Left ventricle myocardium superior (tissue), 1 donor: ENCODE measurements around the gene GPR101. TPM values are rescaled to one million over a fixed set of nuclear protein-coding genes. Genes with fewer than 3 reads are reported as not detected.
A peak's percentile ranks its signal among the peaks of the same experiment; 100 is the strongest.

Experiments
- ATAC-seq: fragments of 200-7000 bp; cut with Tn5 transposase; one replicate; pipeline ENCODE4 v1.9.1; 2020; ENCODE audit warnings: mild to moderate bottlenecking, moderate library complexity
- DNase-seq: peaks from one replicate; pipeline ENCODE4 v3.0.0-alpha.2; 2020
- intact Hi-C: fragments of 100-400 bp; cut with micrococcal nuclease; formaldehyde crosslinking; loops from one replicate; pipeline ENCODE4 v1.11.0; 2022
- long read RNA-seq: library from polyadenylated mRNA; unstranded; transcript quantifications from one replicate; pipeline ENCODE4 v2.0.0, GENCODE V29; 2021
- total RNA-seq: library from RNA; stranded (reverse); fragmentation: NEBNext Ultra II Directional; extraction: Animal tissue kit (Norgen Biotek cat#: 25700); gene quantifications from one replicate; pipeline ENCODE4 v1.2.1, GENCODE V29; 2021
- donor health status: DM: no; HTN: yes; CAD: no; lungs with severe emphysema.

Gene GPR101
- total RNA-seq, result not detected
- long read RNA-seq, result 0 reads

DNA sequence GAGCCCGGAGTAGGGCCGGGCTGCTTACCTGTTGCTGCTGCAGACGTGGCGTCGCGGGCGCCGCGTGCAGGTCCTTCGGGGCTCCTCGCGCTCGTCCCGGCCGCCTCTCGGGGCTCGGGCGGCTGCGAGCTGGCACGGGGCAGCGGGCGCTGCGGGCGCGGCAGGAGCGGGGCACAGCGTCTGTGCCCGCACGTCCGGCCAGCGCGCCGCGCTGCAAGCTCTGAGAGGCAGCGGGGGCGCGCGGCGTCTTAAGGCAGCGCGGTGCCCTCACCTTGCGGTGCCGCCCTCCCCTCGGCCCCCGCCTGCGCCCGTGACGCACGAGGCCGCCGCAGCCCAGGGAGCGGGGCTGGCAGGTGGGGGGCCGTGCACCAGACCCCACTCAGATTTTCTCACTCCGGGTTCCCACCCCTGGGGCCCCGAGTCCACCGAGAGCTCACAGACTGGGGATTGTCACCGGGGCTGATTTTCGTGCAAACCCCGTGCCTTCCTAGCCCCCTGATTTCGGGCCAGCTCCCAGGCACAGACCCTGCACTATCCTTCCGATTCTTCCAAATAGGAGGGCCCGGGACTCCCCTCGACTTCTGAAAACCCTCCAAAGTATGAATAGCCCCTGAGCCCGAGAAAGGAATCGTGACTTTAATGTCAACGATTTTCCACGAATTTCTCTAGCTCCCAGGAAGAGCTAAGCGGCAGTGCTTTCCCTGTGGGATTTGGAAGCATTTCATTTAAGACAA, at the start of gene GPR101:
Gene GPR101, minus strand, starts transcription at position 222 of the 734 bp plus-strand sequence. CDS start 2,321 bp downstream, outside the sequence.
- intact Hi-C loops, result no loop called here
- DNase-seq (no peak), ATAC-seq (no peak)

DNA sequence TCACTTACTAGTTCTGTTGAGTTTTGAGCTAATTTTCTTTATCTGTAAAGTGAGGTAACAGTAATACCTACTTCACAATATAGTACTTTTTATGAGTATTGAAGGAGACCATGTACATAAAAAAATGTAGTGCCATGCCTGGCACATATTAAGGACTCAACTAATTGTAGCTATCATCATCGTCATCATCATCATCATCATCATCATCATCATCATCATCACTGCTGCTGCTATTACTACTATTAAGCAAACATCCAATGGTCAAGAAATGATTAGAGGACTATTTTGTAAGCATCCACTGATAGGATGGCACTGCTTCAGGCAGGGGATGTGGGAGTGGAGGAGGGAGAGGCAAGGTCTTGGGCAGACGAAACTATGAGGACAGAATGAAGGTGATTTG, 47.4 kb upstream of the GPR101 start:
- ATAC-seq, result no peak

GRCh38 chrX:137072396-137072795, 38.6 kb upstream of the GPR101 start:
- intact Hi-C loops, result no loop called here
- no peak for ATAC-seq
- no peak for DNase-seq

More for the DNA sequence above, 47.4 kb upstream of the GPR101 start:
- no peak for DNase-seq
- intact Hi-C loops, result no loop called here

- intact Hi-C loops, result no loop called here
- ATAC-seq, result no peak
- no peak for DNase-seq
Measured at GRCh38 chrX:137071596-137071995, 37.8 kb upstream of the GPR101 start.

- ATAC-seq (no peak), DNase-seq (no peak)
- intact Hi-C loops, result no loop called here
Measured at GRCh38 chrX:137067147-137067546, 33.4 kb upstream of the GPR101 start.

- DNase-seq (no peak), ATAC-seq (no peak)
- intact Hi-C loops, result no loop called here
Measured at GRCh38 chrX:137062915-137063617, 29.3 kb upstream of the GPR101 start.

- intact Hi-C loops, result no loop called here
Measured at GRCh38 chrX:137058339-137059127, 24.7 kb upstream of the GPR101 start.

DNA sequence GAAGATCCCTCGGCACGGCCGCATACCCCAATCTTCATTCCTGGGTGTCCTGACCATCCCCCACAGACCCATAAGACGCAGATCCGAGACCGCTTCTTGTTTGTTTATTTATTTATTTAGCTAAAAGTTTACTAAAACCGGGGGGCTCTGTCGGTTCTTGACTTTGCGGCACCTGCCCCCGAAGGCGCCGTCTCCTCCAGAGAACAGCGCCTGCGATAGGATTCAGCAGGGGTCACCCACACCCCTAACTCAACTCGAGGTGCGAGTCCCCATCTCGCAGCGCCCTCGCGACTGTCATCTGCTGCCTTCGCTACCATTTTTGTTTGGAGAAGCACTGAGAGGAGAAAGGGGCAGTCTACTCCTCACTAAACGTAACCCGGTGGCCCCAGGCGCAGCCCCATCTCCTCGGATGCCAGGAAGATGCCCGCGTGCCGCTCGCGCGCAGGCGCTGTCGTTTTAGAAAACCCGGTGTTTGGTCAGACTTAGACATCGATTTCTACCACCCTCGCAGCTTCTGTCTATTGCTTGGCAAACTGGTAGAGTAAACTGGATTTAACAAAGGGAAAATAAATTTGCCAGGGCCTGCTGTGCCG, 18.9 kb upstream of the GPR101 start:
- intact Hi-C loops, result no loop called here
- DNase-seq, result no peak
- ATAC-seq, result no peak

More at GRCh38 chrX:137058339-137059127, 24.7 kb upstream of the GPR101 start:
- ATAC-seq, result no peak
- DNase-seq, result no peak

DNA sequence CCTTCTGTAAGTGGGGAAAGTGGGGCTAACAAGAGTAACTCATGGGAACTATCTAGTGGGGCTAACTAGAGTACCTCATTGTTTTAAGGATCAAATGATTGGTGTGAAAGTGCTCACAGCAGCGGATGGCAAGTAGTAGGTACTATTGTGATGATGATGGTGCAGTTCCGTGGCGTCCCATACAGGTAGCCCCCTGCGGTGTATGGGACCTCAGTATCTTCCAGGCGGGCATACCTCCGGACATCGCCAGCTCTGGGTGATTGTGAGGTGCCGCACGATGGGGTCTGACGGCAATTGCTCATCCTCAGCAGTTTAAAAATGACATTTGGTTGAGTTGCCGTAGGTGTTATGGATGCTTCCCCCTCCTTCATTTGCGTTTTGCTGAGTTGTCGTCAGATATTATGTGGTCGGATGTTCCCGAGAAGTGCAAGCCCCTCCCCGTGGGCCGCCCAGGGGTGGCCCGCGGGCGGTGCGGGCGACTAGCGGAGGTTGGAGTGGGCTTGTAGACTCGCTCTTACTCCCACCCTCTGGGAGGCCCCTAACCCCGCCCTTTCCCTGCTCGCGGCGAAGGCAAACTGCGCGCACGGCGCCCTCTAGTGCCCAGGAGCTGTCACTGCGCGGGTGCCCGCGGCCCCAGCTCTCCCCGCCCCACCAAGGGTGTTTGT, 18.3 kb upstream of the GPR101 start:
- intact Hi-C loops, result no loop called here
- DNase-seq (peak; percentile 73), ATAC-seq (peak; percentile 88)

DNA sequence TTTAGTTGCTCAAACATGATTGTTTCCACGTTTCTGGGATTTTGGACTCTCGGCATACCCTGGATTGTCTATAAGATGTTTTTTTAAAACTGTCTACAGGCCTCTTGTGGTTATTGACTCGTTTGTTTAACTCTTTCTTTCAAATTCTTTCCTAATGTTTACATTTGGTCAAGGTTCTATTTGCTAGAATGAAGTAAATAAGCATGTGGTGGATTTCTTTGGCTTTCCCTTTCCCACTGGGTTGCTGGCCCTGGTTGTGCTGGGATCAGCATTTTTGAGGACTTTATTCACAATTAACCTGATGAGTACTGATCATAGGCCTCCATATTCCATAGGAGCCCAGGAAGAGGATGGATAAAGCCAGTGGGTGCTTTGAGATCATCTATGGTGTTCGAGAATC, 11.1 kb upstream of the GPR101 start:
- no peak for ATAC-seq
- intact Hi-C loops, result no loop called here

DNA sequence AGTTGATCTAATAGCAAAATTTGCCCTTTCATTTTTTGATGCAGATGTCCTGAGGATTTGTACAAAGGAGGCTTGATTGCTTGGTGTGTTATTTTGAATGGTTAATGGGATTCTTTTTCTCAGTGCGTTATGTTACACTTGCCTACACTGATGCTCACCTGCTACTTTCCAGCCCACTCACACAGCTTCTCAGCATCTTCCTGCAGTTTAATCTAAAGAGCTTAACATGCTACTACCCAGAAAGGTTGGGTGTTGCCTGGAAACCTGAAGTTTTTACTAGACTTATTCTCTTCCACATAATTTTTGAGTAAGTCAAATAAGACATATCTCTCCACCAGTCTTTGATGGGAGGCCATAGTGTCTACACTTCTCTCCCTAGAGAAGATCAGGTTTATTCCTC, 9.9 kb upstream of the GPR101 start:
- ATAC-seq (no peak), DNase-seq (no peak)
- intact Hi-C loops, result no loop called here

More for the DNA sequence above, 11.1 kb upstream of the GPR101 start:
- DNase-seq, result no peak

- ATAC-seq (no peak), DNase-seq (no peak)
- intact Hi-C loops, result no loop called here
Measured at GRCh38 chrX:137041329-137041728, 7.5 kb upstream of the GPR101 start.

DNA sequence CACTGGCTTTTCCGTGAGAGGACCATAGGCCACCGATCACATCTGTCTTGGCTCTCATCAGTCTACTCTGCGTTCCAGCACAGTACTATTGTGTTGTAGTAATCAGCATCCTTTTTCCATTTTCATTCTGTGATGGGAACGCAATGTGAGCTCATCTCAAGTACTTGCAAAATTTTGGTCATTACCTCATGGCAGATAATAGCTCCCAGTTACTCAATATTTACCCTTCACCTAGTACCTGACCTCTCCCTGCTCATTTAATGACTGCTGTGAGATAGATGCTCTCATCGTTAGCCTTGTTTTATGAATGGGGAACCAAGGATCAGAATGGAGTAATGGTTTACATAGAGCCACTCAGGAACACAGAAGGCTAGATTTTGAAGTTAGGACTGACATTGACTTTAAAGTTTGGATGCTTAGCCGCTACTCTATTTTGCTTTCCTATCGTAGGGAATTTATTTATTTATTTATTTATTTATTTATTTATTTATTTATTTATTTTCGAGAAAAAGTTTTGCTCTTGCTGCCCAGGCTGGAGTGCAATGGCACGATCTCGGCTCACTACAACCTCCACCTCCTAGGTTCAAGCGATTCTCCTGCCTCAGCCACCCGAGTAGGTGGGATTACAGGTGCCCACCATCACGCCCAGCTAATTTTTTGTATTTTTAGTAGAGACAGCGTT, 6.5 kb upstream of the GPR101 start:
- DNase-seq (no peak), ATAC-seq (no peak)
- intact Hi-C loops, result no loop called here

DNA sequence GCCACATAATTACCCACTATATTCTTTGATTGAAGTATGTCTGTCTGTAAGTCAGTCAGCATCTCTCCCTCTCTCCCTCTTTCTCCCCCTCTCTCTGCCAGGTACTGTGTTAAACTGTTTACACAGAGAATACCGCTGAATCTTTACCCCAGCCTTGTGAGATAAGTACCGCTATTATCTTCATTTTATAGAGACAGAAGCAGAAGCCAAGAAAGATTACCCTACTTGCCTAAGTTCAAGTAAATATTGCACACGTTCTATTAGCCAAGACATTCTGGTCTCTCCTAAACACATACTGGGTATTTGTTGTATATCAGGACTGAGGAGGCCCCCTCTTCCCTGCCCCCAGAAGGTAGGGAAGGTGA, 695 bp upstream of the GPR101 start:
- intact Hi-C loops, result no loop called here
- DNase-seq (no peak), ATAC-seq (no peak)

GRCh38 chrX:137032841-137033773, 688 bp downstream of the GPR101 start:
- intact Hi-C loops, result no loop called here
- DNase-seq (no peak), ATAC-seq (no peak)

DNA sequence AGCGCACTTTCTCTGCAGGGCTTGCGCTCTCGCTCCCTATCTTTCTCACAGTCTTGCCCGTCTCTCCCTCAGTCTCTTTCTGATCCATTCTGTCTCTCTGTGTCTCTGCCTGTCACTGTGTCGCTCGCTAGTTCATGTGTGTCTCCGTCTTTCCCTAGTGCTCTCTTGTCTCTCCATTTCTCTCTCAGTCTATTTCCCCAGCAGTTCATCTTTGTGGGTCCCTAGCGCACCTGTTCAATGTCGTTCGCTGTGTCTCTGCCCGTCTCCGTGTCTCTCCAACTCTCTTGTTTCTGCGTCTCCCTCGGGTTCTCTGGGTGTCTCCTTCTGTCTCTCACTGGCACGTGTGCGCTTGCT, 1.5 kb downstream of the GPR101 start:
- no peak for DNase-seq
- intact Hi-C loops, result no loop called here
- no peak for ATAC-seq

DNA sequence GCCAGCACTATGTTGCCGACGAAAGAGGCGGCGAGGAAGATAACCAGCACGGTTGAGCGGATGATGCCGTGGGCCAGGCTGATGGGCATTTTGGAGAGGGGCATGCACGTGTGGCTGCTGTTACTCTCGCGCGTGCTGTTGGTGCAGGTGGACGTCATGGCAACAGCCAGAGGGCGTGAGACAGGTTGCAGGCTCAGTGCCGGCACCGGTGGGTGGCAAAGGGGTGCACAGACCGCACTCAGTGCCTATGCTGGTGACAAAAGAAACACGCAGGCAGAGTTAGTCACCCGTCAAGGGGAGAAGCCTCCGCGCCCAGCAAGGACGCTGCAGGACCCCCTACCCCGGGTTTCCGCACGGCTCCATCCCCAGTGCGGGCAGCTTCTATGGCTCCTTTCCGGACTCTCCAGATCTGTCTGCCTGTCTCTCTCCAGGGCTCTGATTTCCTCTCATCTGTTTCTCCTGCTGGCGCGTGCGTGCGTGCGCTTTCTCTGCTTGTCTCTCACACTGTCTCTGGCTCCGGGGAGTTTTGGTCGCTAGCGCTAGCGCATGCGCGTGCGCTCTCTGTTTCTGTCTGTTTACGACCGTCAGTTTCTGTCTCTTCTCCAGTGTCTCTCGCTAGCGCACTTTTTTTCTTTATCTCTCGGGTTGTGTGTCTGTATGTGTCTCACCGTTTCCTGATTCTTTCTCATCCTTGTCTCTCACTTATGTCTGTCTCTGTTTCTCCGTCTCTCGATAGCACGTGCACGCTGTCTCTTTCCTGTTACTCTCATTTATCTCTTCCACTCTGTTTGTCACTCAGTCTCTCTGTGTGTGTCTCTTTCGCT, 2.1 kb downstream of the GPR101 start:
- intact Hi-C loops, result no loop called here
- DNase-seq (peak; percentile 29), ATAC-seq (peak; percentile 46)
